HepG2 (cell line): ENCODE results near the gene DHCR7. TPM values are rescaled to one million over a fixed set of nuclear protein-coding genes. Genes with fewer than 3 reads are reported as not detected.
A peak's percentile ranks its signal among the peaks of the same experiment; 100 is the strongest.

Source experiments
- ARHGAP35 ChIP-seq: sonication (generic); formaldehyde crosslinking; IDR thresholded peaks from 2 replicates; pipeline ENCODE4 v1.9.0; 2022; ENCODE audit warnings: mild to moderate bottlenecking, inconsistent platforms, moderate library complexity, missing genetic modification reagents, borderline replicate concordance
- ASH2L ChIP-seq: fragments of 300-600, 200-600 bp; sonication (generic); IDR thresholded peaks from 2 replicates; pipeline ENCODE4 v1.7.0; 2017; ENCODE audit warnings: low read depth, mild to moderate bottlenecking, moderate library complexity, mixed read lengths, low read length; ENCODE audit not compliant: insufficient read length
- ETV5 ChIP-seq: IDR thresholded peaks from 2 replicates; pipeline ENCODE4 v1.6.1; 2018; ENCODE audit warnings: missing biosample characterization, missing genetic modification reagents, inconsistent platforms, borderline replicate concordance
- GABPB1 ChIP-seq: IDR thresholded peaks from 2 replicates; pipeline ENCODE4 v1.6.1; 2016; ENCODE audit warnings: mild to moderate bottlenecking, missing genetic modification reagents, moderate library complexity, missing compliant biosample characterization
- GATAD2A ChIP-seq: IDR thresholded peaks from 2 replicates; pipeline ENCODE4 v1.6.1; 2016
- HDAC2 ChIP-seq: sonication (generic); formaldehyde crosslinking; IDR thresholded peaks from 2 replicates; pipeline ENCODE4 v1.4.0; 2020; ENCODE audit warnings: missing genetic modification reagents
- HNRNPH1 ChIP-seq: fragments of 200-400 bp; formaldehyde crosslinking; optimal IDR thresholded peaks from 2 replicates; pipeline ENCODE3; 2017; ENCODE audit warnings: mild to moderate bottlenecking, low read depth, low read length
- JUNB ChIP-seq: sonication (generic); formaldehyde crosslinking; IDR thresholded peaks from 2 replicates; pipeline ENCODE4 v1.8.0; 2022; ENCODE audit warnings: missing genetic modification reagents, mild to moderate bottlenecking, borderline replicate concordance
- KLF12 ChIP-seq: sonication (generic); formaldehyde crosslinking; IDR thresholded peaks from 2 replicates; pipeline ENCODE4 v1.4.0; 2020; ENCODE audit warnings: missing genetic modification reagents, borderline replicate concordance
- MAZ ChIP-seq, 2 experiments: sonication (generic) in 1 of 2; formaldehyde crosslinking in 1 of 2; IDR thresholded peaks; 2 replicates each; pipeline versions ENCODE4 v1.5.0 to v1.6.1; 2012 to 2020; ENCODE audit warnings: low read depth in 2 of 2, mild to moderate bottlenecking in 2 of 2, borderline replicate concordance in 1 of 2, improper control_type of control experiment in 1 of 2, low read length in 1 of 2, missing genetic modification reagents in 1 of 2, moderate library complexity in 1 of 2
- MTA1 ChIP-seq: sonication (generic); formaldehyde crosslinking; IDR thresholded peaks from 2 replicates; pipeline ENCODE4 v1.4.0; 2020; ENCODE audit warnings: missing genetic modification reagents, mild to moderate bottlenecking, borderline replicate concordance
- NFE2L1 ChIP-seq: sonication (generic); formaldehyde crosslinking; IDR thresholded peaks from 2 replicates; pipeline ENCODE4 v1.4.0; 2020; ENCODE audit warnings: missing genetic modification reagents, mild to moderate bottlenecking, borderline replicate concordance
- NR0B2 ChIP-seq: sonication (generic); formaldehyde crosslinking; IDR thresholded peaks from 2 replicates; pipeline ENCODE4 v1.4.0; 2020; ENCODE audit warnings: mild to moderate bottlenecking, missing genetic modification reagents
- PHF20 ChIP-seq: sonication (generic); formaldehyde crosslinking; IDR thresholded peaks from 2 replicates; pipeline ENCODE4 v1.5.0; 2020; ENCODE audit warnings: mild to moderate bottlenecking, missing genetic modification reagents
- POLR2G ChIP-seq: fragments of 200-400 bp; formaldehyde crosslinking; IDR thresholded peaks from 2 replicates; pipeline ENCODE4 v1.6.1; 2018; ENCODE audit warnings: mild to moderate bottlenecking, low read depth, low read length, moderate library complexity
- RCOR2 ChIP-seq: IDR thresholded peaks from 2 replicates; pipeline ENCODE4 v1.6.1; 2016; ENCODE audit warnings: missing biosample characterization, missing genetic modification reagents
- SAFB2 ChIP-seq: sonication (generic); formaldehyde crosslinking; IDR thresholded peaks from 2 replicates; pipeline ENCODE4 v1.5.1; 2020; ENCODE audit warnings: missing genetic modification reagents, low read depth, mild to moderate bottlenecking, borderline replicate concordance
- SIN3B ChIP-seq: fragments of 150-350 bp; IDR thresholded peaks from 2 replicates; pipeline ENCODE4 v1.6.1; 2014; ENCODE audit warnings: low read length
- TEF ChIP-seq: sonication (generic); formaldehyde crosslinking; IDR thresholded peaks from 2 replicates; pipeline ENCODE4 v1.5.0; 2020; ENCODE audit warnings: missing genetic modification reagents
- ZFP91 ChIP-seq: sonication (generic); formaldehyde crosslinking; IDR thresholded peaks from 2 replicates; pipeline ENCODE4 v1.9.0; 2022; ENCODE audit warnings: missing genetic modification reagents, mild to moderate bottlenecking, borderline replicate concordance
- ZNF800 ChIP-seq: sonication (generic); formaldehyde crosslinking; IDR thresholded peaks from 2 replicates; pipeline ENCODE4 v1.4.0; 2020; ENCODE audit warnings: missing genetic modification reagents
- ZNF816 ChIP-seq: sonication (generic); formaldehyde crosslinking; IDR thresholded peaks from 2 replicates; pipeline ENCODE4 v1.8.0; 2022; ENCODE audit warnings: missing genetic modification reagents, mild to moderate bottlenecking, borderline replicate concordance
- ZSCAN25 ChIP-seq: sonication (generic); formaldehyde crosslinking; IDR thresholded peaks from 2 replicates; pipeline ENCODE4 v1.8.0; 2022; ENCODE audit warnings: mild to moderate bottlenecking, missing genetic modification reagents
- polyA plus RNA-seq, 8 experiments: library from polyadenylated mRNA; depleted of rRNA in 3 of 8; stranded (reverse) in 7 of 8; unstranded in 1 of 8; fragments of >200 nt; fragmentation: Illumina TruSeq in 4 of 8; extraction: Trizol in 4 of 8; gene quantifications; 2 replicates each; pipeline versions ENCODE4 v1.2.1 to v1.2.3, GENCODE V29; 2011 to 2016; ENCODE audit warnings: low read depth in 4 of 8, missing spikeins in 1 of 8, mixed read lengths in 1 of 8; ENCODE audit not compliant: insufficient read depth in 1 of 8
- total RNA-seq, 5 experiments: library from RNA; depleted of rRNA; stranded (reverse); fragments of >200 nt; fragmentation: Illumina TruSeq; extraction: Trizol; gene quantifications; 2 replicates each; pipeline ENCODE4 v1.2.3, GENCODE V29; 2016; ENCODE audit warnings: low read depth in 1 of 5

DHCR7 gene
- total and polyA plus RNA-seq, 2 of the 13 experiments (the other 11 are each of a cell fraction or from before 2014, with no cell fraction given), result 96.0 to 143 TPM

GRCh38 chr11:71448257-71449171 lies at the start of gene DHCR7 (continued):
- TF ChIP-seq TEF (no peak), GATAD2A (CRISPR knock-in tag) (0 out of 2 replicates have a peak, but pooled peaks have one; percentile 28), ZSCAN25 (CRISPR knock-in tag) (peak; percentile 67), ZFP91 (CRISPR knock-in tag) (peak; percentile 88), ETV5 (peak; percentile 19; the same call in 1 of the 2 replicates), SAFB2 (peak; percentile 40; the same call in 1 of the 2 replicates), SIN3B (peak; percentile 60; the same call in 1 of the 2 replicates), NFE2L1 (no peak), JUNB (CRISPR knock-in tag) (no peak), HDAC2 (CRISPR knock-in tag) (peak; percentile 50), ARHGAP35 (CRISPR knock-in tag) (peak; percentile 53; the same call in 1 of the 2 replicates), KLF12 (CRISPR knock-in tag) (0 out of 2 replicates have a peak, but pooled peaks have one; percentile 26), MAZ (IDR thresholded peaks at IDR 0.05; ENCODE audit: borderline replicate concordance, low read depth, low read length) (peak; percentile 29; the same call in 1 of the 2 replicates), MAZ (CRISPR knock-in tag; IDR thresholded peaks at IDR 0.05; ENCODE audit: low read depth) (peak; percentile 59; the same call in 1 of the 2 replicates), GABPB1 (peak; percentile 77), POLR2G (peak; percentile 82), ASH2L (peak; percentile 62), ZNF800 (no peak; the same call in 1 of the 2 replicates), NR0B2 (CRISPR knock-in tag) (peak; percentile 92; the same call in 1 of the 2 replicates), ZNF816 (CRISPR knock-in tag) (0 out of 2 replicates have a peak, but pooled peaks have one; percentile 61), MTA1 (CRISPR knock-in tag) (peak; percentile 32; the same call in 1 of the 2 replicates), HNRNPH1 (no peak), PHF20 (CRISPR knock-in tag) (peak; percentile 56), RCOR2 (CRISPR knock-in tag) (peak; percentile 24; the same call in 1 of the 2 replicates)
